ENCODE results near the gene TMEFF1.

DNA sequence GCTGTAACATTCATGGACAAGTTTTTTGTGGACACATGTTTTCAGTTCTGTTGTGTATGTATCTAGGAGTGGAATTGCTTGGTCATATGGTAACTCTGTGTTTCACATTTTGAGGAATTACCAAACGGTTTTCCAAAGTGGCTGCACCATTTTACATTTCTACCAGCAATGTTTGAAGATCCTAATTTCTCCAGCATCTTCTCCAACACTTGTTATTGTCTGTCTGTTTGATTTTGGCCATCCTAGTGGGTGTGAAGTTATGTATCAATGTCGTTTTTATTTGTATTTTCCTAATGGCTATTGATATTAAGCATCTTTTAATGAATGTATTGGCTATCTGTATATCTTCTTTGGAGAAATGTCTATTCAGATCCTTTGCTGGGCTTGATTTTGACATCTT, 6.9 kb downstream of the TMEFF1 start:
- TF ChIP-seq, protein P1, sequence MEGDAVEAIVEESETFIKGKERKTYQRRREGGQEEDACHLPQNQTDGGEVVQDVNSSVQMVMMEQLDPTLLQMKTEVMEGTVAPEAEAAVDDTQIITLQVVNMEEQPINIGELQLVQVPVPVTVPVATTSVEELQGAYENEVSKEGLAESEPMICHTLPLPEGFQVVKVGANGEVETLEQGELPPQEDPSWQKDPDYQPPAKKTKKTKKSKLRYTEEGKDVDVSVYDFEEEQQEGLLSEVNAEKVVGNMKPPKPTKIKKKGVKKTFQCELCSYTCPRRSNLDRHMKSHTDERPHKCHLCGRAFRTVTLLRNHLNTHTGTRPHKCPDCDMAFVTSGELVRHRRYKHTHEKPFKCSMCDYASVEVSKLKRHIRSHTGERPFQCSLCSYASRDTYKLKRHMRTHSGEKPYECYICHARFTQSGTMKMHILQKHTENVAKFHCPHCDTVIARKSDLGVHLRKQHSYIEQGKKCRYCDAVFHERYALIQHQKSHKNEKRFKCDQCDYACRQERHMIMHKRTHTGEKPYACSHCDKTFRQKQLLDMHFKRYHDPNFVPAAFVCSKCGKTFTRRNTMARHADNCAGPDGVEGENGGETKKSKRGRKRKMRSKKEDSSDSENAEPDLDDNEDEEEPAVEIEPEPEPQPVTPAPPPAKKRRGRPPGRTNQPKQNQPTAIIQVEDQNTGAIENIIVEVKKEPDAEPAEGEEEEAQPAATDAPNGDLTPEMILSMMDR (IDR thresholded peaks at IDR 0.05; ENCODE audit: insufficient read depth, low read depth, low read length): no peak
- no peak for TF ChIP-seq EZH2 (IDR thresholded peaks at IDR 0.05; ENCODE audit: insufficient read depth, low read length)

Measured in astrocyte (in vitro differentiated cells and primary cell).